NCI-H1436 (cell line): ENCODE data around the gene CNPY3.
"Not testable (repeated sequence)": the region's sequence is repeated elsewhere in the genome, so short reads cannot be mapped to it uniquely, and the experiment has no call there.

Source experiments
- DNase-seq: peaks from one replicate; lab custom pipeline; 2025; lab: John Stamatoyannopoulos, UW

Gene CNPY3

DNA sequence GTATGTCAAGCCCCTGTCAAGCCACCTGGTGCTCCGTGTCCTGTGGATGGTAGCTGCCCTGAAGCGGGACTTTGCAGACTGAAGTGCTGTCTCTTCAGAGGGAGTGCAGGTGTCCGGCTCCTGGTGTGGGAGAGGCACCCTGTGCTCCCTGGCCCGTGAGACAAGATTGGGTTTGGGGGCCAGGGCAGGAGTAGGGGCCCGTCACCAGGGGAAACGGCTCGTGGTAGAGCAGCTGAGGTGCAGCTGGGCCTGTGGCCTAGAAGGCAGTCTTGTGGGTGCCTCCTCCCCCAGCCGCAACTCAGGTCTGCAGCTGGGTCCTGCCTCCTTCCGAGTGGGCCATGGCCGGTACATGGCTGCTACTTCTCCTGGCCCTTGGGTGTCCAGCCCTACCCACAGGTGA lies 13.5 kb upstream of the CNPY3 start, which contains the start of gene PTCRA:
TSS of gene PTCRA (plus strand) at position 322 of the 400 bp plus-strand sequence. CDS start at position 339, 17 bp downstream.
- no peak for DNase-seq

DNA sequence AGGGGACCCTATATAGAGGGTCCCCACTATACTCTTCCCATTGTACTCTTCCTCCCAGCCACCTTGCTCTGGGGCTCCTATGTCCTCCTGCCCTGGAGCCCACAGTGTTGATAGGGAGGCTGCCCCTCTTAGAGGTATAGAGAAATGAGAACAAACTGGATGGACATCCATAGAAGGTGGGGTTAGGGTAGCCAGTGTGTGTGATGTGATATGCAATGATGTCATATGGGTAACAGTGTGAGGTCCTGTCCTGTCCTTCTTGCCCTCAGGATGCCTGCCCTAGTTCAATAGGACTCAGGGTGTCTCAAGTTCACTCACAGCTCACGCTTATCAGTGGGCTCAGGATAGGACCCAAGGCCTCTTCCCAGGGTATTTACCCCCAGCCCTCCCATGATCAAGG lies 13.0 kb upstream of the CNPY3 start:
- DNase-seq, result no peak

DNA sequence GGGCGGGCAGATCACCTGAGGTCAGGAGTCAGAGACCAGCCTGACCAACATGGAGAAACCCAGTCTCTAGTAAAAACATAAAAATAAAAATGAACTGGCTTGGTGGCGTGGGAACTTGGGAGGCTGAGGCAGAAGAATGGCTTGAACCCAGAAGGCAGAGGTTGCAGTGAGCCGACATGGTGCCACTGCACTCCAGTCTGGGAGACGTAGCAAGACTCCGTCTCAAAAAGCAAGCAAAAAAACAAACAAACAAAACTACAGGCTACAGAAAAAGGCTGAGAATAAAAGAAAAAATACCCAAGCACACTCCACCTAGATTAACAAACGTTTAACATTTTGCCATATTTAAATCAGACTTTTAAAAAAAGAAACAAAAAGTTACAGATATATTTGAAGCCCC lies 7.5 kb upstream of the CNPY3 start:
- DNase-seq, result no peak

DNA sequence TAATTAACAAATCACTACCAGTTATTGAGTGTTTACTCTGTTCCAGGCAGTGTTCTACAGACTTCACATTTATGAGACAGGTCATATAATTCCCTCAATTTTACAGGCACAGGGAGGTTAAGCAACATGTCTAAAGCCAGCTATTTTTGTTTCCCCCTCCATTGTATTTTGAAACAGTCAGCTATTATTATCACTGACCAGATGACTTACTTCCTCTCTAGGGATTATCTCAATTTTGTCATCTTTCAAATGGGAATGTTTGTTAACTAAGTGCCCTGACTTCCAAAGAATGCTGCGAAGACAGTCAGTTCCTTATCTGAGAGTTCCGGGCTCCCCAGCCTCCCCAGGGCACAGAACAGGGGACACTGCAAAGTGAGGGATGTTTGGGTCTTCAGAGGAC lies 5.6 kb upstream of the CNPY3 start:
- no peak for DNase-seq

DNA sequence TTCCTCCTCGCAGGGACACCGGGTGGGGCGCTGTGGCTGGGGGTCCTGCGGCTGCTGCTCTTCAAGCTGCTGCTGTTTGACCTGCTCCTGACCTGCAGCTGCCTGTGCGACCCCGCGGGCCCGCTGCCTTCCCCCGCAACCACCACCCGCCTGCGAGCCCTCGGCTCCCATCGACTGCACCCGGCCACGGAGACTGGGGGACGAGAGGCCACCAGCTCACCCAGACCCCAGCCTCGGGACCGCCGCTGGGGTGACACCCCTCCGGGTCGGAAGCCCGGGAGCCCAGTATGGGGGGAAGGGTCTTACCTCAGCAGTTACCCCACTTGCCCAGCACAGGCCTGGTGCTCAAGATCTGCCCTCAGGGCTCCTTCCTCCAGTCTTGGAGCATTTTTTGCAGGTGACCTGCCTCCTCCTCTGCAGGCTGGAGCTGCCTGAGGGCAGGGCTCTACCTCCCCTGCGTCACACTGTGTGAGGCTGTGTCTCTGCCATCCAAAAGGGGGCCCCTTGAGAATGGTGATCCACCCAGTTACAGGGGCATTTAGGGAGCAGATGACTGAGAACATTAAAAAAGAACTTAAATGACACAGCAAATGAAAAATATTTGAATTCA lies 3.9 kb upstream of the CNPY3 start:
- DNase-seq, result no peak

DNA sequence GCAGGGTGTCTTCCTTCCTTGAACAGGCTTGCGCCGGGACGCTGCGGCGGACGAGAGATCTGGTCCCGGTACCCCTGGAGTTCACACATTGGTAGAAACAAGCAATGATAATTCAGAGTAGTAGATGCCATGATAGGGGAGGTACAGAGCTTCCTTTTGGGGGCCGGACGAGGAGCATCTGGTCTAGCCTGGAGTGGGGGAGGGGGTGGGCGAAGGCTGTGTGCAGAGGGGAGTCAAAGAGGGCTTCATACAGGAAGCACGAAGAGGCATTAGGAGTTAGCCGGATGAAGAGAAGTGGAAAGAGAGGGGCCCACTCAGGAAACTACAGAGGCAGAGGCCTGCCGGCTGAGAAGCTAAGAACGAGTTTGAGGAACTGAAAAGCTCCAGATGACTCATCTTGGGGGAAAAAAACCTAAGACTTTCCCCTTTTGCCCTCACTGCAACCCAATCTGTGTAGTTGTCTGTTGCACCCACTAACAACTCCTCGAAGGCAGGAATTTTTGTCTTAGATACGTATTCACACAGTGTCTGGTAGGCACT lies 611 bp downstream of the CNPY3 start:
- no peak for DNase-seq

DNA sequence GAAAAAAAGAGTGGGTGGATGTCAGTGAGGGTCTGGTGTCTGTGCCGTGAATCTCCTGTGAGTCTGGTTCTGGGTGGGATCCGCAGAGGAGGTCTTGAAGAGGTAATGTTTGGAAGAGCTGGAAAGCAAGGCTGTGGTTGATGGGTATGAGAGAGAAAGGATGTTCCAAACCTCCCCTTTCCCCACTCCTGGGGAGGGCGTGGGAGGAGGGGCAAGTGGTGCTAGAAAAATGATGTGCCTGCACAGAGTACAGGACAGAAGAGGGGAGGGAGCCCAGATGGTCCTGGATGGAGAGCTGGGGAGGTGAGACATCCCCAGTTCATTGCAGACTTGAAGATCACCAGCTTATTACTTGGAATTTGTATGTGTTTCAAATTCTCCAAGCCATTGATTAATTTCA lies 3.1 kb downstream of the CNPY3 start:
- no peak for DNase-seq

DNA sequence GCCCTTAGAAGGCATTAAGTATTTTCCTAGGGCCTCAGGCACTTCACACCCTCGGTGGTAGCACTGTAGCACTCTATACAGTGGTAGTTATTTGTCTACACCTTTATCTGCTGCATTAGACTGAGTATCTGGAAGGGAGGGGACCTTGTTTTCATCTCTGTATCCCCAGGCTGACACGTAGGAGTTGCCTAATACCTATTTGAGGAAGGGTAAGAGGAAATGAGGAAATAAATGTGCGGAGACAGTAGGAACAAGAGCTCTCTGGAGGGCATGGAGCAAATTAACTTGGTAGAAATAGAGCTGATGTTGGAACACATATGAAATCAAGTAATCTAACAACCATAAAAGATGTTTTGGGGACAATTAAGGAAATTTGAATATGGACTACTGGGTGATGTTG lies 3.9 kb downstream of the CNPY3 start:
- no peak for DNase-seq

DNA sequence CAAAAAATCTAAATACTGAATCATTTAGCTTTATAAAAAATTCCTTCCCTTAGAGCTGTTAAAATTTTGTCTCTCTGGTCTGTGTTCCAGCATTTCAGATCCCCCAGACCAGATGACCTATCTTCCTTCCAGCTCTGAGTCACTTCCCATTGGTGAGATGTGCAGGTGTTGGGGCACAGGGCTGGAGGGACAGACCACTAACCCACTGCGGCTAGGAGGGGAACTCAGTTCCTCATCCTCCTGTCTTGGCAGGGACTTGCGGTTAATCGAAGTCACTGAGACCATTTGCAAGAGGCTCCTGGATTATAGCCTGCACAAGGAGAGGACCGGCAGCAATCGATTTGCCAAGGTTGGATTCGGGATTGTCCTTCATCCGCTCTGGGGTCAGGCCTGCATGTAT lies 6.0 kb downstream of the CNPY3 start:
- no peak for DNase-seq

DNA sequence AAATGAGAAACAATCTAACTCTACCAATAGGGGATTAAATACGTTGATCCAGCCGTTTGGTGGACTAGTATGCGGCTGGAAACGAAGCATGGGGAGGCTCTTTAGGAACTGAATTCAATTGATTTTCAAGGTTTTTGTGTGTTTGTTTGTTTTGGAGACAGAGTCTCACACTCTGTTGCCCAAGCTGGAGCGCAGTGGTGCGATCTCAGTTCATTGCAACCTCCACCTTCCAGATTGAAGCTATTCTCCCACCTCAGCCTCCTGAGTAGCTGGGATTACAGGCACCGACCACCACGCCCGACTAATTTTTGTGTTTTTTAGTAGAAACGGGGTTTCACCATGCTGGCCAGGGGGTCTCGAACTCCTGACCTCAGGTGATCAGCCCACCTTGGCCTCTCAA lies 7.1 kb downstream of the CNPY3 start:
- DNase-seq, result no peak

DNA sequence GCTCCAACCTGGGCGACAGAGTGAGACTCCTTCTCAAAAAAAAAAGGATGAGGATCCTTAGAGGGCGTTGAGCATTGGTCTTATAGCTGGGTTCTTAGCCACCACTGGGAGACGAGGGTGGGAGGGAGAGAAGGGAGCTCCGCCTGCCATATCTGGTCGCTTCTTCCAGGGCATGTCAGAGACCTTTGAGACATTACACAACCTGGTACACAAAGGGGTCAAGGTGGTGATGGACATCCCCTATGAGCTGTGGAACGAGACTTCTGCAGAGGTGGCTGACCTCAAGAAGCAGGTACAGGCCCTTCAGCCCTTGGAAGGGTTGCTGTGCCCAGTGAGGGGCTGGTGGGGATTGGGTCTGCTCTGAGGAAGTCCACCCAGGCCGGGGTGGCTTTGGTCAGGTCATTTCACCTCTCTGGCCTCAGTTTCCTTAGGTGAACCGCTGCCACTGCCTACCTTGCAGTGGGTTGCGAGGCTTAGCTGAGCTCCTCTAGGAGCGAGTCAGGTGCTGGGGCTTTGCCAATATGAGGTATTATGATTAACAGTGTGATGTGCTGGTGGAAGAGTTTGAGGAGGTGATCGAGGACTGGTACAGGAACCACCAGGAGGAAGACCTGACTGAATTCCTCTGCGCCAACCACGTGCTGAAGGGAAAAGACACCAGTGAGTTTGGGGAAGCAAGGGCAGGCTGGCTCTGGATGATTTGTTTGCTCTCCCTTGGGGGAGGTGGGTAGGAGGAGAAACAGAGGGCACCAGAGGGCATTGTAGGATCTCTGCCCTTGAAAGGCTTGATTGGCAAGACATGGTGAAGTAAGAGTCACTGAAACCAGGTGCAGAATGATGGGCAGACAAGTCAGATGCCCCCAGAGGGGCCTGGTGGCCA lies 8.5 kb downstream of the CNPY3 start:
- DNase-seq, result no peak

DNA sequence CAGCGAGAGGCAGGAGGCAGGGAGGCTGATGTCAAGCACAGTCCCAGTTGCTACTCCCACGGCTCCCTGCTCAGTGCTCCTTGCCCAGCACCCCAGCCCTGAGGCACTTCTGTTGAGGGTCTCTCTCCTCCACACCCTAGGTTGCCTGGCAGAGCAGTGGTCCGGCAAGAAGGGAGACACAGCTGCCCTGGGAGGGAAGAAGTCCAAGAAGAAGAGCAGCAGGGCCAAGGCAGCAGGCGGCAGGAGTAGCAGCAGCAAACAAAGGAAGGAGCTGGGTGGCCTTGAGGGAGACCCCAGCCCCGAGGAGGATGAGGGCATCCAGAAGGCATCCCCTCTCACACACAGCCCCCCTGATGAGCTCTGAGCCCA lies 9.1 kb downstream of the CNPY3 start:
- DNase-seq, result no peak

DNA sequence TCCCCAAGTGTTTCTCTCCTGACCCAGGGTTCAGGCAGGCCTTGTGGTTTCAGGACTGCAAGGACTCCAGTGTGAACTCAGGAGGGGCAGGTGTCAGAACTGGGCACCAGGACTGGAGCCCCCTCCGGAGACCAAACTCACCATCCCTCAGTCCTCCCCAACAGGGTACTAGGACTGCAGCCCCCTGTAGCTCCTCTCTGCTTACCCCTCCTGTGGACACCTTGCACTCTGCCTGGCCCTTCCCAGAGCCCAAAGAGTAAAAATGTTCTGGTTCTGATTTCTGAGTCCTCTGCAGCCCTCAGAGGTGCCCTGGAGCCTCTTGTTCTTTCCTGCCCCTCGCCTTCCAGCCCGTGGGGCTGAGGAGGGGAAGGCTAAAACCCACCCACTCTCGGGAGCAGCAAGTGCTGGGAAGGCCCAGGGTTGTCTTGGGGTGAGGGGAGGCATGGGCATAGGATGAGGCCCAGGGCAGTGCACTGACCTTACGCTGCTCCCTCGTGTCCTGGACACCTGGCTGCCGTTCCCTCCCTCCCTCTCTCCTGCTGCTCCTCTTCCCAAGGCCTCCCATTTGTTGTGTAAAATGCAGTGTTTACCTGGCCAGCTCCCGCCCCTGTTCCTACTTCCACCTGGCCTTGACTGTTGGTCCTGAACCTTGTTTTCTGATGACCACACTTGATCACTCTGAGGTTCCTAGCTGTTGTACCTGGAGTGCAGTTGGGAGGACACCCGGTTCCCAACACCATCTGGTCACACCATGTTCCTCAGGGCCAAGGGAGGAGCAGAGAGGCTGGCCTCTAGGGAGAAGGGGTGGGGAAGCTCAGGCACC lies 9.9 kb downstream of the CNPY3 start:
- no peak for DNase-seq

DNA sequence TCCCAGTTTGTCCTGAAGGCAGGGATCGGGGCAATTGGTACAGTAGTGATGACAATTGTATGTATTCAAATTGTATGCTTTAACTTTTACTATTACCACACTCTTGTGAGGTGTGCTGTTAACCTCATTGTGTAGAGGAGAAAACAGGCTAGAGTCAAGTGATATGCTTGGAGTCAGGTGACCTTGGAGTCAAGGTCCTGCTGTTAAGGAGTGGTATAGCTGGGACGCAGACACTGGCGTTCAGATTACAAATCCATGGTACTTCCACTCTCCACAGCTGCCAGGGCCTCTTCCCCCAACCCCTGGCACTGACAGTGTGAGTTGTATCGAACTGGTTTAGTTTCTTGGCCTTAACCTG lies 10.5 kb downstream of the CNPY3 start:
- DNase-seq, result no peak

DNA sequence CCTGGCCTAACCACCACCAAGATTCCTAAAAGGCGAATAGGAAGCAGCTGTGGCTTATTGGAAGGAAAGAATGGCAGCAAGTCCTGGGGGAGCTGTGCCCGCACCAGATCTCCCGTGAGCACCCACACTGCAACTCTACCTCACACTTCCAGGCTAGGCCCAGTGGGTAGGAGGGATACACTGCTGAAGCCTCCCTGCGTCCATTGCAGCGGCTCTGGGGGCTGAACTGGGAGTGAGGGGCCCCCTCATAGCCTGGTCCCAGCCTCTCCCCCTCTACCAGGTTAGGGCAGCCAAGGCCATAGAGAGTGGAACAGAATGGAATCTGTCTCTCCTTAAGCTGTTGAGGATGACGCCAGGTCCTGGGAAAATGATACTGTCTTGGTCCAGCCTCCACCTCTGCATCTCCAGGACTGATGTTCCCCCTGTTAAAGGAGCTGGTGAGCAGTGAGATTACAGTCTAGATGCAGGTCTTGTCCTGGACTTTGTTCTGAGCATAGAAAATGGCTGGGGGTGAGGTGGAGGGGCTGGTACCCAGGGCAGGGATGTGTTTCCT lies 11.3 kb downstream of the CNPY3 start:
- no peak for DNase-seq

DNA sequence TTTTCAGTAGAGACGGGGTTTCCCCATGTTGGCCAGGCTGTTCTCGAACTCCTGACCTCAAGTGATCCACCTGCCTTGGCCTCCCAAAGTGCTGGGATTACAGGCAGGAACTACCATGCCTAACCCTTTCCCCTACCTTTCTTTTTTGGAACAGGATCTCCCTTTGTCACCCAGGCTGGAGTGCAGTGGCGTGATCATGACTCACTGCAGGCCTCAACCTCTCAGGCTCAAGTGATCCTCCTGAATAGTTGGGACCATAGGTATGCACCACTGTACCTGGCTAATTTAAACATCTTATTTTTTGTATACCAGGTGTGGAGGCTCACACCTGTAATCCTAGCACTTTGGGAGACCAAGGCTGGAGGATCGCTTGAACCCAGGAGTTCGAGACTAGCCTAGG lies 12.1 kb downstream of the CNPY3 start:
- DNase-seq, result not testable (repeated sequence)

DNA sequence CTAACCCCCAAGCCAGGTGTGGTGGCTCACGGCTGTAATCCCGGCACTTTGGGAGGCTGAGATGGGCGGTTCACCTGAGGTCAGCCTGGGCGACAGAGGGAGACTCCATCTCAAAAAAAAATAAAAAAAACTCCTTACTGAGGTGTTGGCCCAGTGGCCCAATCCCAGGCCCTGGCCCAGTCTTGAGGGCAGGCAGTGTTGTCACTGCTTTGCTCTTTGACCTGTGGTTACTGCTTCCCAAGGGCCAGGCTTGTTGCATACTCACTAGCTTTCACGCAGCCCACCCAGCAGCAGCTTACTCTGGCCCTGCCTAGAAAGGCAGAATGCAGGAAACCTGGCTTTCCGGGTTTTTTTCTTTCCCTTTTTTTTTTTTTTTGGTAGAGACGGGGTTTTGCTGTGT lies 13.2 kb downstream of the CNPY3 start:
- DNase-seq, result no peak

DNA sequence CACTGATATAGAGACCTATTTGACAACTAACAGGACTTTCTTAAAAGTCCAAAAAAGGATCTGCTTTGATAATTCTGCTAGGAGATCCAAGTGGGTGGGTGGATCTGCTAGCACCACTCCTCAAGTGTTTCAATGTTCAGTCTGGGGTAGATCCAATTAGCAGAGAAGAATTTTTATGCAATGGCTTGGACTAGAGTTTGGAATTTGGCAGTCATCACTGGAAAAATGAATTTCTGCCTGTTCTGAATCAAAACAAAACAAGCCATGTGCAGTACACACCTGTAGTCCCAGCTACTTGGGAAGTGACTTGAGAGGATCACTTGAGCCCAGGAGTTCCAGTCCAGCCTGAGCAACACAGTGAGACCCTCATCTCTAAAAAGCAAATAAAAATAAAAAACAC lies 18.7 kb downstream of the CNPY3 start:
- DNase-seq, result no peak

DNA sequence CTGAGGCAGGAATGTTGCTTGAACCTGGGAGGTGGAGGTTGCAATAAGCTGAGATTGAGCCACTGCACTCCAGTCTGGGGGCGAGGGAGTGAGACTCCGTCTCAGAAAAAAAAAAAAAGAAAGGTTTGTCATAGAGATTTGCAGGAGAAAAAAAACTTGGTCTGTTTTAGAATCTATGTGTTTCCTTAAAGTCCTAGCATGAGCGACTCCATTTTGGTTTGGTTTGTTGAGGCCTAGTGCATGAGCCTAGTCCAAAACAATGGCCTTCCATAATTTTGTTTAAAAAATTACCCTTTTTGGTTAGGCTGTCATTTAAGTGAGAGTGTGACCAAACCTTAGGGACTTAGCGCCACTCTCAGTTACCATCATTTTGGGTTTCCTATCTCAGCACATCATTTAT lies 23.1 kb downstream of the CNPY3 start:
- DNase-seq, result no peak

DNA sequence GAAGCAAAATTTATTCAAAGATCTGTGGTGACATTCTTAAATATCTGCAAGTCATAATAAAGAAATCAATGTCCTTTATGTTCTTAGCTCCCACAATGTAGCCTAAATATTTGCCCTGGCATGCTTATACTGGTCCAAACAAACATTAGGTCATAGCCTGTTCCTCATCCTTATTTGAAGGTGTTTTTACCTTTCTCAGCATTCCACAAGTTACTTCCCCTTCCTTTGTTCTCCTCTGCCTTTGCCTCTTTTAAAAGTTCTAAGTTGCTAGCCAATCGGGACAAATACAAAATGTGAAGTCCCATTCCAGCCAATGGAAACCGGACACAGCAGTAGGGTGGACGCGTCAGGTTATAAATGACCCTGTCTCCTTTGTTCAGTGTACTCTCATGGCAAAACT lies 25.1 kb downstream of the CNPY3 start:
- not testable (repeated sequence) for DNase-seq

DNA sequence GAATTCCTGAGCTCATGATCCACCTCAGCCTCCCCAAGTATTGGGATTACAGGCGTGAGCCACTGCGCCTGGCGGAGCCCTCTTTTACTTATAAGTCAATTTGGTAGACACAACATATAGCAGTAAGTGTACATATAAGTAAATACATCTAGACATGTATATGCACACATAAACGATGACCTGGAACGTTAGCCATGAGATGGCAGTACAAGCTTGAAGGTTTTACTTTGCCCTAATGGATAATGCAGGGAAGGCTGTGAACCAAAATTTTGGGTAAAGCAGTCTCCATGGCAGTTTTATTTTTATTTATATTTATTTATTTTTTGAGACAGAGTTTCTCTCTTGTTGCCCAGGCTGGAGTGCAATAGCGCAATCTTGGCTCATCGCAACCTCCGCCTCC lies 28.8 kb downstream of the CNPY3 start:
- DNase-seq, result no peak

DNA sequence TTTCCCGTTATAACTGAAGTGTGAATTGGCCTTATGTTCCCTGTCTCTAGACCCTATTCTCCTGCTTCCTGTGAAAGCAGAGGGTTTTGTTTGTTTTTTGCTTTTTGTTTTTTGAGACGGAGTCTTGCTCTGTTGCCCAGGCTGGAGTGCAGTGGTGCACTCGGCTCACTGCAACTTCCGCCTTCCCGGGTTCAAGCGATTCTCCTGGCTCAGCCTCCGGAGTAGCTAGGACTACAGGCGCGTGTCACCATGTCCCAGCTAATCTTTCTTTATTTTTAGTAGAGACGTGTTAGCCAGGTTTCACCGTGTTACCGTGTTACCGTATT lies 30.6 kb downstream of the CNPY3 start:
- no peak for DNase-seq
